ENCODE data around the gene FBXL7.

Gene FBXL7

DNA sequence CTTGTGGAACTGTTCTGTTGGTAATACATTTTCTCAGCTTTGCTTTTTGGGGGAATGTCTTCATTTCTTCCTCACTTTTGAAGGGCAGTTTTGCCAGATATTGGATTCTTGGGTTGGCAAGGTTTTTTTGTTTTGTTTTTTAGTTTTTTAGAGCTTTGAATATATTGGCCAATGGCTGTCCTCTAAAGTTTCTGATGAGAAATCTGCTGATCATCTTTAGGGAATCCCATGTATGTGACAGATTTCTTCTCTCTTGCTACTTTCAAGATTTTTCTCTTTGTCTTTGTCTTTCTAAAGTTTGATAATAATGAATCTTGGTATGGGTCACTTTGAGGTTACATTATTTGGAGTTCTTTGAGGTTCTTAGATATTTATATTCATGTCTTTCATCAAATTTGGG lies 227.4 kb downstream of the FBXL7 start:
- no peak for DNase-seq

GRCh38 chr5:15728811-15729210 lies 228.8 kb downstream of the FBXL7 start:
- DNase-seq, result no peak

- DNase-seq, result no peak
Measured at GRCh38 chr5:15731699-15732098, 231.7 kb downstream of the FBXL7 start.

- no peak for DNase-seq
Measured at GRCh38 chr5:15734058-15734457, 234.1 kb downstream of the FBXL7 start.

DNA sequence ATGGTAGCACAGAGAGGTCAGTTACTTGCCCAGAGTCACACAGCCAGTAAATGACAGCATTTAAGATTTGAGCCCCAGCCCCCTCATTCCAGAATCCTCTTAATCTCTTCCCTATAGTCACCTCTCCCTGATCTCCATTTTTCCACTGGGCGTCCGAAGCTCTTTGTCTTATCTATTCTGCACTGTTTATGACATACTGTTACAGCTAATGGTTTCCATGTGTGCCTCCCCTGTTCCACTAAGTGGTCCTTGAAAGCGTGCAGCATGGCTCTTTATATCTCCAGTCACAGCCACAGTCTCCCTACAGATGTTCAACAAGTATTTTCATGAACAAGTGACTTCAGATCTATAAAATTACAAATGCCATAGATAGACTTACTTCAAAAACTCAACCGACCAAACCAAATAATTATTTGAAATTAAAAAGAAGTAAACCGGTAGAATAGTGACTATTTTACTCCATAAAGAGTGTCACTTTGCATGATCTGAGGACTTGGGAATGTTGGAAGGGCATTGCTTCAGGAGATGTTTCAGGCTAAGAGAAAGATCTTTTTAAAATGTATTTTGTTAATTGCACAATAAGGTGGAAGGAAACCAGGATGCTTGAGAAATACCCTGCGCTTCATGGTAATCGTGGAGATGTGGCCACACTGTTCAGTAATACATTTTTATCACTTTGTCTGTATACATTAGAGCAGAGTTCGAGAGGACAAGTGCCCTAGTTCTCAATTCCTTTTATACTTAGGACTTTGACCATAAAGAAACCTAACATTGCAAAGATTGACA lies 237.2 kb downstream of the FBXL7 start:
- no peak for DNase-seq

DNA sequence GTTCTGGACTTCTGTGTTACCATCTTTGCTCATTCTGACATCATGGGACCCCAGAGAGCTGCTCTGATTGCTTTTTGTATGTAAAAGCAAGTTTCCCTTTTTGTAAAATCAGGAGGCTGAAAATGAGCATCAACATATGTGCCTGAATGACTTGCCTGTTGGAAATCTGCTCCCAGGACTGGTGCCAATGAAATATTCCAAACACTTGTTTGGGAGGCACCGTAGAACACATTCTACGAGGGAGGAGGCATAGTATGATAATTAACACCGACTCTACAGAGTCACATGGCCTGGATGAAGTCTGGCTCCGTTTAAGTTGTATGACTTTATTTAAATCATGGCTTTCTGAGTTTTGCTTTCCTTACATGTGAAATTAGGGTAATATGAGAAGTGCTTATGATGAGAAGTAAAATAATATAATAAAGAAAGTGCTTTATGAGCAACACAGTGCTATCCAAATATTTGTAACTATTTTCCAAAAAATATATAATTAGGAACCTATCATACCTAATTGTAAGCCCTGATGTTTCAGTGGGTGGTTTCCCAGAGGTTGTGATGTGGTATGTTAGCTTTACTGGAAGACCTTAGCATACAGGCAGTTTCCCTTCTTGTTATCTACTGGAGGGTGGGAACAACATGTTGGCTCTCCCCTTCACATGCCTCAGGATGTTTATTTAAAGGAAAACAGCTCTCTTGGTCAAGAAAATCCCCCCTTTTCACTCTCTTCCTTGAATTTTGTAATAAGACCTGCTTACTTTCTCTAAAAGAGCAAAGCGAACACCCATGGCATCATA lies 238.1 kb downstream of the FBXL7 start:
- DNase-seq, result no peak

DNA sequence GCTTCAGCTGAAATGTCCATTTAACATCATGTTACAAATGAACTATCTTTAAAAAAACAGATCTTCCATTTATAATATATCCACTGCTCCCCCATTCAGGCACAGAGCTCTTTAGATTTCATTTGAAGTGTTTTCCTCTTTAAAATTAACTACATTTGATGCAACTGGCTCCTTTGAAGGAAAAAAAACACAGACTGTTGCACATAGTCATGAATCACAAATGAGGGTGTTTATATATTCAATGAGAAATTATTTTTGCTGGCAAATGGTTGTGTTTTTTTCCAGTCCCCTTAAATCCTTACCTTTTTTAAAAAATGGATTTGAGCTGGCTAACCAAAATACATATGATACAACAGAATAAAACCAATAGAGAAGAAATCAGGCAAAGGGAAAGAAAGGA lies 240.4 kb downstream of the FBXL7 start:
- no peak for DNase-seq

GRCh38 chr5:15741591-15741990 lies 241.6 kb downstream of the FBXL7 start:
- DNase-seq, result no peak

DNA sequence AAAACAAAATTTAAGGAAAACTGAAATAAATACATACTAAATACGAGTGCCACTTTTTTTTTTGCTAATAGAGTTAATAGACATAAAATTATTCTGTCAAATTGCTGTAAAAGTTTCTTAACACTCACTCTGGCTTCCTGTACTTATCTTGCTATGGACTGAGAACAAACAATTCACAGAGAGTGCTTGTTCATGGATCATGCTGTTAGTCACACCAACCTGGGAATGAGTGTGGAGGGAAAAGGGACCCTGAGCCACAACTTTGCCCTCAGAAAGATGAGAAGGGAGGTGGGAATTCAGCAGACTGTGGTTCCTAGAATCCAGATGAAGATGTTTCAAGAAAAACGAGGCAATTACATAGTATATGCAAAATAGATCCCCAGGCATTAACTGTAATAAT lies 246.9 kb downstream of the FBXL7 start:
- DNase-seq, result no peak

- no peak for DNase-seq
Measured at GRCh38 chr5:15748266-15748665, 248.3 kb downstream of the FBXL7 start.

- DNase-seq, result no peak
Measured at GRCh38 chr5:15752663-15753285, 252.8 kb downstream of the FBXL7 start.

DNA sequence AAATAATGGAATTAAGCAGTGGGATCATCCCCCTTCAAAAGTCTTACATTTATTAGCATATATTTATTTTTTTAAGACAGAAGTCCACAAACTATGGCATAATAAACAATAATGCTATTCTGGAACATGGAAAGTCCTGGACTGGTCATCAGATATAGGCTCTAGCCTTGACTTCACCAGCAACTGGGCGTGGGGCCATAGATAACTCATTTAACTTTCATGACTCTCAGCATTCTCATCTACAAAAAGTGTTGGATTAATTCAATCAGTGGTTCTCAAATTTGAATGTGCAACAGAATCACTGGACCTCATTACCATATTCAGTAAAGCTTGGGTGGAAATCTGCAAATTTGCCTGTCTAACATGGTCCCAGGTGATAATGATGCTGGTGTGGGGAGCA lies 253.8 kb downstream of the FBXL7 start:
- no peak for DNase-seq

DNA sequence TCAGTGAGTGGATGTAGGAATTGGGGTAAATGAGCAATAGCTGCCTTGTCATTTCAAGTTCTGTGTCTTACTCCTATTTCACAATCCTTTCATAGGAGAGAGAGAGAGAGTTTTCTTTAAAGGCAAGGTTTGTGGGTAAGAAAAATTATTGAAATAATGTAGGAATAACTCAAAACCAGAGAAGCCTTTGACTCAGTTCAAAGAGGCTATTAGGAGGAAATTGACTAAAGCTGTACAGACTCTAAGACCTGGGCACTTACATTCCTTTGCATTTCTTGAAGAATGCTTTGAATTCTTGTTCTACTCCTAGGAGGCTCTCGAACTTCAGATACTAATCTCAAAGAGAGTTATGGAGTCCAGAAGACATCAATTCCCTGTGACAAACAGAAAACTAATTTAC lies 257.1 kb downstream of the FBXL7 start:
- DNase-seq, result no peak

DNA sequence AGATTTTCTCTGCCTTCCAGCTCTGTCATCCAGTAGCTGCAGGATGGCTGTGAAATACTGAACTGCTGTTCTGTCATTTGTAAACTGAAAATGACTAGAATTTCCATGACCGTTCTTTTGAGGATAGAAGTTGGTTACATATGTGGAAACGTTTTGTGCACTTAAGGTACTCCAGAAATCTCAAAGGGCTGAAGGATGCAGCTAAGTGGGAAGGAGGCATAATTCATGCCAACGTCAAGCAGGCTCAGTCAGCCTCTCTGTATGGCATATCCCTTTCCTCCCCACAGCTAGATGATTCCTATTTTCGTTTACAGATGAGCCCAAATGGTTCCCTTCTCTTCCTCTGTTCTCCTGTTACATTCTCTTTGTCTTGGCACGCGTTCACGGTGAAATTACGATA lies 257.6 kb downstream of the FBXL7 start:
- DNase-seq, result no peak

DNA sequence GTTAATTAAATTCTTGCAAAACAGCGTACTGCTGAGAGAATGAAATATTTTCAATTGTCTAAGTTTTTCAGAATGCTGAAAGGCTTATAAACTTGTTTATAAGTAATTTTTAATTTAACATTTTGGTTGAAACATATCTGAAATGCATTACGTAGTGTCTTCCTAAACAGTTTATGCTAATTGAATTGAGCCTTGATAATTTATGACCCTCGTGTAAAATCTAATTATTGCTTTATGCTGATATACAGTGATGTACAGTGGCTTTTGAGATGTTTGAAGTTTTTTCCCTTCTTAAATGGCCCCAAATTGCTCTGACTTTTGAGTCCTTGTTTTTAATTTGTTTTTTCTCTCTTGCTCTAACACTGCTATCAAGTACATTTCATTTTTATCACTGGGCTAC lies 262.7 kb downstream of the FBXL7 start:
- no peak for DNase-seq

GRCh38 chr5:15763754-15764153 lies 263.8 kb downstream of the FBXL7 start:
- no peak for DNase-seq

GRCh38 chr5:15768936-15769335 lies 269.0 kb downstream of the FBXL7 start:
- no peak for DNase-seq

DNA sequence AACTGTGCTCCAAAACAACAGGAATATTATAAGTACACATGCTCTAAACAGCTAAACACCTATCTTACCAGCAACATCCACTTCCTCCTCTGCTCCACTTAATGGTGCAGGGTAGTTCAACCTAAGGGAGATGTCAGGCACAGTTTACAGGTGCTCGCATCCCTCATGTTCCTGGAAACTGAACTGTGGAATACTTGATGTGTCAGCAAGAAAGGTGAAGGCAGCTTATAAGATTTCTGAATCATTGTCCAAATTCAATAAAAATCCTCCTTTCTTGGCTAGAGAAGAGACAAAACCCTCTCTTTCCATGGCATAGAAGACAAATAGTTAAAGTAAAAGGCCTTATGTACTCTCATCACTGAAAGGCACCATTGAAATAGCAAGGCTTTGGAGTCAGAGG lies 272.2 kb downstream of the FBXL7 start:
- DNase-seq, result no peak

- DNase-seq, result no peak
Measured at GRCh38 chr5:15774632-15775031, 274.7 kb downstream of the FBXL7 start.

GRCh38 chr5:15776346-15776745 lies 276.4 kb downstream of the FBXL7 start:
- DNase-seq, result no peak

- DNase-seq, result no peak
Measured at GRCh38 chr5:15783734-15784133, 283.8 kb downstream of the FBXL7 start.

GRCh38 chr5:15785531-15785981 lies 285.6 kb downstream of the FBXL7 start:
- no peak for DNase-seq

DNA sequence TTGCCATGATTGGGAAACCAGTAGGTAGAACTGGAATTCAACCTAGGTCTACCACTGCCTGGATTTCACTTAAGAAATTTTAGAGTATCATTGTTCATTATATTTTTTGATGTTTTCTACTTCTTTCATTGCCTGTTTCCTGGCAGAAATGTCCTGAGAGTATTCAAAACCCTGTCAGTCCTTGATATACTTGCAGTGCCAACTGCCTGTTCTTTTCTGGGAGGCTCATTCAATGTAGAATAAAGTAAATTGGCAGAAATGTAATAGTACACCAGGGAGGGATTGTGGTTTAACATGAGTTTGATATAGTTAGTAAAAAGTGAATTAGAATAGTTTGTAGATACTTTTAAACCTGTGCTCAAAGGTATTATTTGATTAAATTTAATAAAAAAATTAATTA lies 286.3 kb downstream of the FBXL7 start:
- no peak for DNase-seq

GRCh38 chr5:15786884-15787283 lies 286.9 kb downstream of the FBXL7 start:
- no peak for DNase-seq

Data from CD4-positive, alpha-beta T cell treated with Interleukin-15 for 1 hour (primary cell).